Panc1 (cell line): Measurements from ENCODE around the gene RAC3.

Source experiments
- CTCF ChIP-seq: fragments of 450-650 bp; IDR thresholded peaks from 2 replicates; pipeline ENCODE4 v1.5.1; 2017; ENCODE audit warnings: mild to moderate bottlenecking
- TCF7L2 ChIP-seq: IDR thresholded peaks from 2 replicates; pipeline ENCODE4 v1.6.1; 2011; ENCODE audit warnings: mild to moderate bottlenecking, low read depth, low read length, inconsistent platforms

DNA sequence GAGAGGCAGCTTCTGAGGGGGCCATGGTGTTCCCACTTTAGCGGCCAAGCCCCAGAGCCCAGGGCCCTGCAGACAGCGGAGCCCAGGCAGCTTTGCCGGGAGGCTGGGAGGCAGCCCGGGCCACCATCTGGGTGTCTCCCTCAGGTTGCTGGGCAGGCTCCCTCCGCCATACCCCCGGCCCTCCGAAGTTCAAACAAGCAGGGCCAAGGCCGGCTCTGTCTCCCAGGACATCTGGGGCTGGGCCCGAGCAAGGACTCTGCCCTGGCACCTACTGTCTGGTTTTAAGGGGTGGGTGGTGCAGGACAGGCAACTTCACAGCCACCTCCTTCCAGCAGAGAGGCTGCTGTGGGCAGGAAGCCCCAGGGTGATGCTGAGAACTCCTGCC is 31.5 kb downstream of the RAC3 start:
- TF ChIP-seq CTCF (no peak), TCF7L2 (no peak)
